Heart right ventricle (tissue), 16 donors: Measurements from ENCODE around the gene PRDM15. TPM values are rescaled to one million over a fixed set of nuclear protein-coding genes. Genes with fewer than 3 reads are reported as not detected.

Source experiments
- ATAC-seq, 8 donors: fragments of 200-7000 bp; cut with Tn5 transposase; one replicate each; pipeline ENCODE4 v1.9.1; 2020; ENCODE audit warnings: mild to moderate bottlenecking in 8 of 8, moderate library complexity in 8 of 8, moderate number of reproducible peaks in 1 of 8
- DNase-seq, 2 donors: peaks; one replicate each; pipeline ENCODE4 v3.0.0-alpha.2; 2020
- H3K27ac ChIP-seq, 10 donors: fragments of 200-600 bp; sonication (generic) in 2 of 10; one replicate each; pipeline versions ENCODE4 v1.5.0 to v1.8.0; 2020 to 2022; ENCODE audit warnings: mild to moderate bottlenecking in 3 of 10
- H3K27me3 ChIP-seq, 7 donors: fragments of 200-600 bp; one replicate each; pipeline ENCODE4 v1.8.0; 2021 to 2022; ENCODE audit warnings: mild to moderate bottlenecking in 2 of 7
- H3K36me3 ChIP-seq, 9 donors: fragments of 200-600 bp; sonication (generic) in 1 of 9; one replicate each; pipeline versions ENCODE4 v1.5.0 to v1.8.0; 2020 to 2022; ENCODE audit warnings: mild to moderate bottlenecking in 2 of 9
- H3K4me1 ChIP-seq, 9 donors: fragments of 200-600 bp; sonication (generic) in 1 of 9; one replicate each; pipeline versions ENCODE4 v1.5.0 to v1.8.0; 2020 to 2022; ENCODE audit warnings: mild to moderate bottlenecking in 4 of 9
- H3K4me3 ChIP-seq, 10 donors: fragments of 200-600 bp; sonication (generic) in 2 of 10; one replicate each; pipeline versions ENCODE4 v1.5.0 to v1.8.0; 2020 to 2022; ENCODE audit warnings: mild to moderate bottlenecking in 7 of 10, moderate library complexity in 2 of 10
- H3K9me3 ChIP-seq, 11 donors: fragments of 200-600 bp in 10 of 11; sonication (generic) in 2 of 11; one replicate each; pipeline versions ENCODE4 v1.5.0 to v1.8.0; 2013 to 2022; ENCODE audit warnings: mild to moderate bottlenecking in 2 of 11, control low read depth in 1 of 11, moderate library complexity in 1 of 11
- CTCF ChIP-seq, 9 donors: fragments of 200-600 bp; sonication (generic) in 2 of 9; IDR thresholded peaks; one replicate each; pipeline versions ENCODE4 v1.5.0 to v1.8.0; 2021 to 2022; ENCODE audit warnings: antibody characterized with exemption in 9 of 9, mild to moderate bottlenecking in 5 of 9, moderate library complexity in 1 of 9
- WGBS, 2 donors: extraction: QIAGEN DNeasy Blood & Tissue Kit; methylation state at CpG; one replicate each; pipeline ENCODE4 v1.1.7; 2013; ENCODE audit warnings: inconsistent platforms in 1 of 2; 5-methylcytosine and 5-hydroxymethylcytosine counted together
- intact Hi-C, 10 donors: fragments of 100-400 bp; cut with DNase I; formaldehyde crosslinking; loops; one replicate each; pipeline versions ENCODE4 v1.11.1 to v1.14.2; 2022
- polyA plus RNA-seq, 2 donors: library from polyadenylated mRNA; stranded (reverse); fragments of 200-250 nt; gene quantifications; one replicate each; pipeline ENCODE4 v1.2.3, GENCODE V29; 2013
- total RNA-seq, 10 donors: library from RNA; stranded (reverse); fragmentation: NEBNext Ultra II Directional in 3 of 10; extraction: Animal tissue kit (Norgen Biotek cat#: 25700) in 3 of 10; gene quantifications; one replicate each; pipeline versions ENCODE4 v1.2.1 to v1.2.4, GENCODE V29; 2021 to 2023
- donor health status: Arrhythmogenic right ventricular cardiomyopathy.
- donor health status: ischemic (EF 13 %, LVEDD 7.1; RV severe dilation, severe dysfunction).
- donor health status: healthy with polysubstance abuse.
- donor health status: DM: no; HTN: yes; CAD: no.
- donor health status: DM: no; HTN: no; CAD: no.
- donor health status: ischemic (EF 25% LVEDD 6.9; RV normal size, moderate dysfunction).
- donor health status: ischemic (EF 25% LVEDD 5.7; RV mildly dilated, moderate dysfunction).
- donor health status: healthy.
- donor health status: DM: yes; HTN: yes; CAD: no.
- donor health status: Ischemic cardiomyopathy.
- donor health status: ischemic (EF 35%, LVEDD 5.7; RV mildly dilated, moderate dysfunction).
- donor health status: nonischemic (EF 11% LVEDD 7.7; RV severe dilation, severe dysfunction).
- donor health status: DM: yes; HTN: yes; CAD: no.
- donor health status: PGD.
- donor health status: ischemic (EF 29% LVEDD 5.4; RV normal size, mild dysfunction).
- donor health status: nonischemic (EF 23%, LVEDD 6.1; RV moderate dilation, normal function).

The PRDM15 gene
- total and polyA plus RNA-seq, 12 donors, result 1.0 to 5.8 (median 3.2) TPM

- 66 to 71% methylated on average over 3 of the region's 3 CpGs for WGBS, 2 donors
- peaks cover 5 to 90% (median 80%) of the 10 kb centered on the region in 7 donors for H3K27me3 ChIP-seq
- no peak for ATAC-seq
Measured at GRCh38 chr21:41775149-41775472, 104.0 kb downstream of the PRDM15 start.

DNA sequence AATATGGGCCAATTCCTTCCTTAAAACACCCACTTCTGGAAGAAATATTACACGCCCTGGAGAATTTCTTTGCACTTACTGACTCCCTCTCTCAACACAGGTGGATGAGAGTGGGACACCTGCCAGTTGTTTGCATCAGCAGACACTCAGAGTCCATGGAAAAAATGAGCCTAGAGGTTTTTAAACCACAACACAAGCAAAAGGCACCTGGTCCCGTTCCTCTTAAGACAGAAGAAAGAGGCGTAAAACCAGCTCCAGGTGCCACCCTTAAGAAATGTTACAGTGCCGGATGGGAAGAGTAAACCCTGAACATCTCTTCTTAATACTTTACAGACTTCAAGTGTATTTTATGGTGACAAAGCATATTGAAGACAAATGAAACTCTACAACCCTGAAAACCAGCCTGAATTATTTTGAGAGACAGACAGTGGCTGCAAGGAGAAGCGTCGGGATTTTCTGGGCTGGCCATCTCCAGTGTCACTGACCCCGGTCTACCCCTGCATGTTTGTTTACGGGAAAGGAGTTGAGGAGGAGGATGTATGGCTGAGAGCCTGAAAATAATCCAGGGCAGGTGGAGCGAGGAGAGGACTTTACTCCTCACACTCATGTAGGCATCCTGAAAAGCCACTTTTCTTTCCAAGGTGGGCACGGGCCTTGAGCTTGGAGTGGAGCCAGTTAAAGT is 104.5 kb downstream of the PRDM15 start:
- Histone ChIP-seq H3K4me3 (no peak overlapping the region), H3K36me3 (no peaks in the 10 kb centered on the region), H3K27ac (no peak overlapping the region), H3K4me1 (peaks cover 0 to 10% (median 7%) of the 10 kb centered on the region in 9 donors), H3K9me3 (no peaks in the 10 kb centered on the region), H3K27me3 (peaks cover 10 to 90% (median 80%) of the 10 kb centered on the region in 7 donors)
- ATAC-seq, result no peak
- intact Hi-C loops, result loop anchor here in 7 of 10 donors (2.0 to 10.0 kb wide), 5 partner anchors 158 to 492 kb away; no protein-coding TSS in a partner anchor
- no peak for TF ChIP-seq CTCF (IDR thresholded peaks at IDR 0.05)
- DNase-seq, result no peak
- 69 to 70% methylated on average over 10 of the region's 10 CpGs for WGBS, 2 donors

More at GRCh38 chr21:41775149-41775472, 104.0 kb downstream of the PRDM15 start:
- H3K9me3 ChIP-seq, result no peaks in the 10 kb centered on the region
- DNase-seq, result no peak
- peaks cover 0 to 10% (median 7%) of the 10 kb centered on the region in 9 donors for H3K4me1 ChIP-seq
- H3K4me3 ChIP-seq, result no peak overlapping the region
- no peak for TF ChIP-seq CTCF (IDR thresholded peaks at IDR 0.05)
- intact Hi-C loops, result loop anchor here in 6 of 10 donors (2.0 to 10.0 kb wide), 4 partner anchors 158 to 493 kb away; no protein-coding TSS in a partner anchor
- no peaks in the 10 kb centered on the region for H3K36me3 ChIP-seq
- H3K27ac ChIP-seq, result no peak overlapping the region

- no peaks in the 10 kb centered on the region for H3K36me3 ChIP-seq
- no peak overlapping the region for H3K27ac ChIP-seq
- no peak overlapping the region for H3K4me3 ChIP-seq
- WGBS, 2 donors, result 41 to 51% methylated on average over 16 of the region's 16 CpGs
- no peaks in the 10 kb centered on the region for H3K9me3 ChIP-seq
- intact Hi-C loops, result loop anchor here in 4 of 10 donors (5.0 to 10.0 kb wide), 2 partner anchors 160 to 488 kb away; no protein-coding TSS in a partner anchor
- ATAC-seq (no peak), DNase-seq (no peak)
- no peak for TF ChIP-seq CTCF (IDR thresholded peaks at IDR 0.05)
- peaks cover 10 to 92% (median 82%) of the 10 kb centered on the region in 7 donors for H3K27me3 ChIP-seq
- peaks cover 0 to 17% (median 16%) of the 10 kb centered on the region in 9 donors for H3K4me1 ChIP-seq
Measured at GRCh38 chr21:41772351-41773080, 106.6 kb downstream of the PRDM15 start.

- WGBS, 2 donors, result 84 to 88% methylated on average over 7 of the region's 7 CpGs
- ATAC-seq (no peak), DNase-seq (no peak)
- H3K4me1 ChIP-seq, result peaks cover 3 to 26% (median 25%) of the 10 kb centered on the region in 9 donors
- peaks cover 20 to 99% (median 92%) of the 10 kb centered on the region in 7 donors for H3K27me3 ChIP-seq
- intact Hi-C loops, result loop anchor here in 4 of 10 donors (5.0 to 10.0 kb wide), 2 partner anchors 159 to 487 kb away; no protein-coding TSS in a partner anchor
- no peaks in the 10 kb centered on the region for H3K9me3 ChIP-seq
- TF ChIP-seq CTCF (IDR thresholded peaks at IDR 0.05), result no peak
- H3K27ac ChIP-seq, result no peak overlapping the region
- no peaks in the 10 kb centered on the region for H3K36me3 ChIP-seq
- no peak overlapping the region for H3K4me3 ChIP-seq
Measured at GRCh38 chr21:41771625-41771945, 107.6 kb downstream of the PRDM15 start.
